IPS-20b (cell line): Measurements from ENCODE around the gene MEI1.

ENCODE experiments used
- H3K27ac ChIP-seq: one replicate; pipeline ENCODE4 v1.5.1; 2013; ENCODE audit warnings: low read length
- H3K27me3 ChIP-seq: 2 replicates; pipeline ENCODE4 v1.6.1; 2013; ENCODE audit warnings: mild to moderate bottlenecking, low read length, inconsistent platforms; ENCODE audit not compliant: insufficient read depth
- H3K36me3 ChIP-seq: 2 replicates; pipeline ENCODE4 v1.6.1; 2013; ENCODE audit warnings: low read depth, mild to moderate bottlenecking, inconsistent platforms, low read length, moderate library complexity; ENCODE audit not compliant: insufficient read depth
- H3K4me1 ChIP-seq: 2 replicates; pipeline ENCODE4 v1.6.1; 2013; ENCODE audit warnings: mild to moderate bottlenecking, control low read depth, inconsistent platforms, low read length, moderate library complexity; ENCODE audit not compliant: insufficient read depth
- H3K4me3 ChIP-seq: 2 replicates; pipeline ENCODE4 v1.5.1; 2013; ENCODE audit warnings: mild to moderate bottlenecking, low read length, inconsistent platforms
- H3K9ac ChIP-seq: 2 replicates; pipeline ENCODE4 v1.6.1; 2013; ENCODE audit warnings: low read depth, mild to moderate bottlenecking, inconsistent platforms, low read length, moderate library complexity
- H3K9me3 ChIP-seq: 2 replicates; pipeline ENCODE4 v1.6.1; 2013; ENCODE audit warnings: mild to moderate bottlenecking, low read depth, low read length, inconsistent platforms; ENCODE audit not compliant: insufficient read depth

The MEI1 gene

GRCh38 chr22:41752011-41752970, 53.0 kb downstream of the MEI1 start:
- Histone ChIP-seq H3K27ac (no peak overlapping the region), H3K9ac (no peak overlapping the region), H3K4me1 (peaks cover 10% of the 10 kb centered on the region; the same call in 1 of the 2 replicates), H3K36me3 (no peaks in the 10 kb centered on the region), H3K4me3 (no peak overlapping the region), H3K27me3 (no peaks in the 10 kb centered on the region), H3K9me3 (no peaks in the 10 kb centered on the region)

- Histone ChIP-seq H3K4me1 (peaks cover 10% of the 10 kb centered on the region; the same call in 1 of the 2 replicates), H3K27ac (no peak overlapping the region), H3K36me3 (no peaks in the 10 kb centered on the region), H3K27me3 (no peaks in the 10 kb centered on the region), H3K9me3 (no peaks in the 10 kb centered on the region), H3K9ac (no peak overlapping the region), H3K4me3 (no peak overlapping the region)
Observed at GRCh38 chr22:41753984-41754383, 54.7 kb downstream of the MEI1 start.

GRCh38 chr22:41757502-41757901, 58.2 kb downstream of the MEI1 start:
- no peak overlapping the region for H3K9ac ChIP-seq
- H3K9me3 ChIP-seq, result no peaks in the 10 kb centered on the region

GRCh38 chr22:41758231-41758630, 58.9 kb downstream of the MEI1 start:
- H3K36me3 ChIP-seq, result no peaks in the 10 kb centered on the region
- no peaks in the 10 kb centered on the region for H3K9me3 ChIP-seq
- no peak overlapping the region for H3K9ac ChIP-seq
- no peak overlapping the region for H3K4me3 ChIP-seq
- peaks cover 10% of the 10 kb centered on the region; the same call in 1 of the 2 replicates for H3K4me1 ChIP-seq
- H3K27ac ChIP-seq, result no peak overlapping the region
- no peaks in the 10 kb centered on the region for H3K27me3 ChIP-seq

More at GRCh38 chr22:41757502-41757901, 58.2 kb downstream of the MEI1 start:
- Histone ChIP-seq H3K27ac (no peak overlapping the region), H3K4me1 (peaks cover 10% of the 10 kb centered on the region; the same call in 1 of the 2 replicates), H3K4me3 (no peak overlapping the region), H3K36me3 (no peaks in the 10 kb centered on the region), H3K27me3 (no peaks in the 10 kb centered on the region)

GRCh38 chr22:41762980-41763779, 63.9 kb downstream of the MEI1 start:
- Histone ChIP-seq H3K36me3 (no peaks in the 10 kb centered on the region), H3K27me3 (no peaks in the 10 kb centered on the region), H3K27ac (no peak overlapping the region), H3K4me3 (no peak overlapping the region), H3K9me3 (no peaks in the 10 kb centered on the region), H3K9ac (no peak overlapping the region), H3K4me1 (no peaks in the 10 kb centered on the region)

- Histone ChIP-seq H3K9ac (no peak overlapping the region), H3K36me3 (no peaks in the 10 kb centered on the region), H3K4me1 (no peaks in the 10 kb centered on the region), H3K4me3 (no peak overlapping the region), H3K27me3 (no peaks in the 10 kb centered on the region), H3K27ac (no peak overlapping the region), H3K9me3 (no peaks in the 10 kb centered on the region)
Observed at GRCh38 chr22:41766476-41766875, 67.2 kb downstream of the MEI1 start.

GRCh38 chr22:41768430-41768829, 69.1 kb downstream of the MEI1 start:
- Histone ChIP-seq H3K9me3 (no peaks in the 10 kb centered on the region), H3K9ac (no peak overlapping the region), H3K36me3 (no peaks in the 10 kb centered on the region)

GRCh38 chr22:41770715-41771468, 71.6 kb downstream of the MEI1 start:
- Histone ChIP-seq H3K9me3 (no peaks in the 10 kb centered on the region), H3K27ac (no peak overlapping the region), H3K4me3 (no peak overlapping the region), H3K4me1 (no peaks in the 10 kb centered on the region), H3K36me3 (no peaks in the 10 kb centered on the region), H3K9ac (no peak overlapping the region), H3K27me3 (no peaks in the 10 kb centered on the region)

More at GRCh38 chr22:41768430-41768829, 69.1 kb downstream of the MEI1 start:
- no peak overlapping the region for H3K27ac ChIP-seq
- H3K4me1 ChIP-seq, result no peaks in the 10 kb centered on the region
- H3K27me3 ChIP-seq, result no peaks in the 10 kb centered on the region
- H3K4me3 ChIP-seq, result no peak overlapping the region

GRCh38 chr22:41772198-41772597, 72.9 kb downstream of the MEI1 start:
- Histone ChIP-seq H3K36me3 (no peaks in the 10 kb centered on the region), H3K4me3 (no peak overlapping the region), H3K9me3 (no peaks in the 10 kb centered on the region), H3K27me3 (no peaks in the 10 kb centered on the region), H3K27ac (no peak overlapping the region), H3K9ac (no peak overlapping the region), H3K4me1 (no peaks in the 10 kb centered on the region)

GRCh38 chr22:41772645-41773044, 73.3 kb downstream of the MEI1 start:
- Histone ChIP-seq H3K4me1 (no peaks in the 10 kb centered on the region), H3K4me3 (no peak overlapping the region), H3K27ac (no peak overlapping the region), H3K9me3 (no peaks in the 10 kb centered on the region), H3K9ac (no peak overlapping the region), H3K36me3 (no peaks in the 10 kb centered on the region), H3K27me3 (no peaks in the 10 kb centered on the region)

GRCh38 chr22:41775338-41775737, 76.0 kb downstream of the MEI1 start:
- no peaks in the 10 kb centered on the region for H3K4me1 ChIP-seq
- H3K4me3 ChIP-seq, result no peak overlapping the region

More at GRCh38 chr22:41775338-41775737, 76.0 kb downstream of the MEI1 start:
- no peak overlapping the region for H3K27ac ChIP-seq
- H3K9ac ChIP-seq, result no peak overlapping the region
- no peaks in the 10 kb centered on the region for H3K27me3 ChIP-seq
- H3K9me3 ChIP-seq, result no peaks in the 10 kb centered on the region
- H3K36me3 ChIP-seq, result no peaks in the 10 kb centered on the region
